ENCODE data around the gene BACH2. TPM values are rescaled to one million over a fixed set of nuclear protein-coding genes. Genes with fewer than 3 reads are reported as not detected.

BACH2 gene
- total RNA-seq, 1 donor from 2014 or later, result 7.7 TPM

- Histone ChIP-seq H3K27ac (no peak overlapping the region), H3K27me3 (no peaks in the 10 kb centered on the region), H3K36me3 (no peaks in the 10 kb centered on the region), H3K4me1 (no peaks in the 10 kb centered on the region), H3K4me3 (no peak overlapping the region), H3K9me3 (peaks cover 0 to 19% of the 10 kb centered on the region in 2 donors)
- TF ChIP-seq, protein P1, sequence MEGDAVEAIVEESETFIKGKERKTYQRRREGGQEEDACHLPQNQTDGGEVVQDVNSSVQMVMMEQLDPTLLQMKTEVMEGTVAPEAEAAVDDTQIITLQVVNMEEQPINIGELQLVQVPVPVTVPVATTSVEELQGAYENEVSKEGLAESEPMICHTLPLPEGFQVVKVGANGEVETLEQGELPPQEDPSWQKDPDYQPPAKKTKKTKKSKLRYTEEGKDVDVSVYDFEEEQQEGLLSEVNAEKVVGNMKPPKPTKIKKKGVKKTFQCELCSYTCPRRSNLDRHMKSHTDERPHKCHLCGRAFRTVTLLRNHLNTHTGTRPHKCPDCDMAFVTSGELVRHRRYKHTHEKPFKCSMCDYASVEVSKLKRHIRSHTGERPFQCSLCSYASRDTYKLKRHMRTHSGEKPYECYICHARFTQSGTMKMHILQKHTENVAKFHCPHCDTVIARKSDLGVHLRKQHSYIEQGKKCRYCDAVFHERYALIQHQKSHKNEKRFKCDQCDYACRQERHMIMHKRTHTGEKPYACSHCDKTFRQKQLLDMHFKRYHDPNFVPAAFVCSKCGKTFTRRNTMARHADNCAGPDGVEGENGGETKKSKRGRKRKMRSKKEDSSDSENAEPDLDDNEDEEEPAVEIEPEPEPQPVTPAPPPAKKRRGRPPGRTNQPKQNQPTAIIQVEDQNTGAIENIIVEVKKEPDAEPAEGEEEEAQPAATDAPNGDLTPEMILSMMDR (IDR thresholded peaks at IDR 0.05), result no peak
- intact Hi-C loops (cut with DNase I), result no loop called here
- no peak for DNase-seq (ENCODE audit: low spot score in 2 of 2)
Measured at GRCh38 chr6:90111387-90111786, 185.3 kb downstream of the BACH2 start.

DNA sequence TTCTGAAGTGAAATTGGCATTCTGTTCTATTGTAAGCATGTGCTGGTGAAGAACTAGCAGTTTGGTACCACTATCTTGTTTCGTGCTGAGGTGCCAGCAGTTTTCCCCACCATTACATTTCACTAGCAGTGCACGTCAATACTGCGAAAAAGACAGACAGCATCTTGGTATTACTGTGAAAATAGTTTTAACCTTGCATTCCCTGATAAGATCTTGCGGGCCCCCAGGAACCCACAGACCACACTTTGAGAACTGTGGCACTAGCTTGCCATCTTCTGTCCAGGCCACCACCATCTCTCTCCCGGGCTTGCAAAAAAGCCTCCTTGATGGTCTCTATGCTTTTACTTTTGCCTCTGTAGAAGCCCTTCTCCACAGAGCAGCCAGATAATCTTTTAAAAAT is 185.7 kb downstream of the BACH2 start:
- H3K4me3 ChIP-seq, result no peak overlapping the region
- intact Hi-C loops (cut with DNase I), result no loop called here
- peaks cover 0 to 19% of the 10 kb centered on the region in 2 donors for H3K9me3 ChIP-seq
- DNase-seq (ENCODE audit: low spot score in 2 of 2), result no peak
- H3K27ac ChIP-seq, result no peak overlapping the region
- no peaks in the 10 kb centered on the region for H3K36me3 ChIP-seq
- H3K4me1 ChIP-seq, result no peaks in the 10 kb centered on the region
- TF ChIP-seq, protein P1 (IDR thresholded peaks at IDR 0.05), result no peak
- no peaks in the 10 kb centered on the region for H3K27me3 ChIP-seq

DNA sequence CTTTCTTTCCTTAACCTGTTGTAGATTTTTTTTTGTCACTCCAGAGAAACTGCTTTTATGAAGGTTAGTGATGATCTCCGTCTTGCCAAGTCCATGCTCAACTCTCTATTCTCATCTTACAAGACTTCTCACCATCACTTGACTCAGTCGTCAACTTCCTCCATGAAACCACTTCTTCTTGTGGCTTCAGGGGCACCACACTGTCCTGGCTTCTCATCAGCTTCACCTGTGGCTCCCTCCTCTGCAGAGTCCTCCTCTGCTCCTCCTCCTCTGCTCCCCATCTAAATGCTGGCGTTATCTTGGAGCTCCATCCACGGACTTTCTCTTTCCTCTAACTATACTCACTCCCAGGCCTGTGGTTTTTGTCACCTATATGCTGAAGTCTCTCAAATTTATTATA is 187.5 kb downstream of the BACH2 start:
- Histone ChIP-seq H3K27me3 (no peaks in the 10 kb centered on the region), H3K36me3 (no peaks in the 10 kb centered on the region), H3K4me1 (no peaks in the 10 kb centered on the region), H3K4me3 (no peak overlapping the region), H3K9me3 (peaks cover 0 to 17% of the 10 kb centered on the region in 2 donors), H3K27ac (no peak overlapping the region)
- intact Hi-C loops (cut with DNase I), result no loop called here
- TF ChIP-seq, protein P1 (IDR thresholded peaks at IDR 0.05), result no peak
- no peak for DNase-seq (ENCODE audit: low spot score in 2 of 2)

DNA sequence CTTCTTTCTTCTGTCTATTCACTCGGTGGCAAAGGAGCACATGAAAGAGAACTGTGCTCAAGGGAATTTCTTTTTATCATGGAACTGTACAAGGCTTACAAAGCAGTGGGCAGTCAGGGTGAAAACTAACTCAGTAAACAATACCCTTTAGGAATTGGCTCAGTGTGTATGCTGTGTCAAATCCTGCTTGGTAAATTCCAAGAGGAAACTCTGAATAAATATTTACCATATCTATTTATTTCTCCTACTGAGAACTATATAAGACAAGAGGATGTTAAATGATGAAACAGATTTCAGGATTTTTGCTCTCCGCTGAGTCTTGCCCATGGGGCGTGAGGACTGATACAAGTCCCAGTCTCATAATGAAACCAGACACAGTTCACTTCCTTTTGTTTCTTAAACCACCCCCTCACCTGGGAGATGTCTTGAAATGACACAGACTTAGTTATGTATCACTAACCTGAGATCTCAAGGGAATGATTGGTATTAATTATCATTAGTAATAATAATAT is 188.8 kb downstream of the BACH2 start:
- H3K27me3 ChIP-seq, result no peaks in the 10 kb centered on the region
- no peak overlapping the region for H3K27ac ChIP-seq
- H3K4me3 ChIP-seq, result no peak overlapping the region
- no peaks in the 10 kb centered on the region for H3K36me3 ChIP-seq
- TF ChIP-seq, protein P1 (IDR thresholded peaks at IDR 0.05), result no peak
- no peaks in the 10 kb centered on the region for H3K4me1 ChIP-seq
- intact Hi-C loops (cut with DNase I), result no loop called here
- peaks cover 0 to 4% of the 10 kb centered on the region in 2 donors for H3K9me3 ChIP-seq
- DNase-seq (ENCODE audit: low spot score in 2 of 2), result no peak

- Histone ChIP-seq H3K27me3 (no peaks in the 10 kb centered on the region), H3K9me3 (no peaks in the 10 kb centered on the region), H3K4me1 (no peaks in the 10 kb centered on the region), H3K27ac (no peak overlapping the region), H3K36me3 (no peaks in the 10 kb centered on the region), H3K4me3 (no peak overlapping the region)
- DNase-seq (ENCODE audit: low spot score in 2 of 2), result no peak
- intact Hi-C loops (cut with DNase I), result no loop called here
- TF ChIP-seq, protein P1 (IDR thresholded peaks at IDR 0.05), result no peak
Measured at GRCh38 chr6:90107371-90107770, 189.3 kb downstream of the BACH2 start.

DNA sequence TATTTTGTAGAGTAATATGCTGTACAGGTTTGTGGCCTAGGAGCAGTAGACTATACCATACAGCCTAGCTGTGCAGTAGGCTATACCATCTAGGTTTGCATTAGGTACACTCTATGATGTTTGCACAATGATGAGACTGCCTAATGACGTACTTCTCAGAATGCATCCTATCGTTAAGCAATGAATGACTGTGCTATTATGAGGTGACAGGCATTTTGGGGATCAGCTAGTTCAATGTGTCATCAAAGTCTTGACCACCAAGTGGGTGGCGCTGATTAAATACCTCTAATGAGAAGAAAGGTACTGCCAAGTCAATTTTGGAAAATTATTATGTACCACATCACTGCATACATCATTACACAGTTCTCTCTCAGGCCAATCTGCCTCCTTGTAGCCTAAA is 190.2 kb downstream of the BACH2 start:
- Histone ChIP-seq H3K4me1 (peaks cover 0 to 4% of the 10 kb centered on the region in 2 donors), H3K9me3 (no peaks in the 10 kb centered on the region), H3K27ac (no peak overlapping the region), H3K36me3 (no peaks in the 10 kb centered on the region), H3K27me3 (no peaks in the 10 kb centered on the region), H3K4me3 (no peak overlapping the region)
- DNase-seq (ENCODE audit: low spot score in 2 of 2), result no peak
- TF ChIP-seq, protein P1 (IDR thresholded peaks at IDR 0.05), result no peak
- intact Hi-C loops (cut with DNase I), result no loop called here

Measured in ascending aorta (tissue), 2 donors.